Mucosa of descending colon (tissue), 3 donors: Measurements from ENCODE around the gene ZNF691. TPM values are rescaled to one million over a fixed set of nuclear protein-coding genes. Genes with fewer than 3 reads are reported as not detected.

Source experiments
- ATAC-seq: fragments of 200-7000 bp; cut with Tn5 transposase; one replicate; pipeline ENCODE4 v1.9.1; 2020; ENCODE audit warnings: mild to moderate bottlenecking, moderate library complexity
- DNase-seq, 3 donors: peaks; one replicate each; pipeline ENCODE4 v3.0.0-alpha.2; 2020
- H3K36me3 ChIP-seq: fragments of 200-600 bp; one replicate; pipeline ENCODE4 v1.8.0; 2021; ENCODE audit warnings: low read depth, mild to moderate bottlenecking
- H3K4me1 ChIP-seq: fragments of 200-600 bp; one replicate; pipeline ENCODE4 v1.8.0; 2021; ENCODE audit warnings: low read depth, mild to moderate bottlenecking
- H3K4me3 ChIP-seq: fragments of 200-600 bp; one replicate; pipeline ENCODE4 v1.8.0; 2021; ENCODE audit warnings: mild to moderate bottlenecking
- H3K9me3 ChIP-seq: fragments of 200-600 bp; one replicate; pipeline ENCODE4 v1.8.0; 2021; ENCODE audit warnings: mild to moderate bottlenecking
- intact Hi-C, 2 donors: fragments of 100-400 bp; cut with DNase I in 1 of 2; cut with micrococcal nuclease in 1 of 2; formaldehyde crosslinking; loops; one replicate each; pipeline versions ENCODE4 v1.11.0 to v1.11.1; 2022; cut with DNase I, micrococcal nuclease
- long read RNA-seq, 2 donors: library from polyadenylated mRNA; unstranded; transcript quantifications; one replicate each; pipeline ENCODE4 v2.0.0, GENCODE V29; 2019 to 2021
- total RNA-seq, 3 donors: library from RNA; stranded (reverse); fragmentation: NEBNext Ultra II Directional in 2 of 3; extraction: Animal tissue kit (Norgen Biotek cat#: 25700) in 2 of 3; gene quantifications; one replicate each; pipeline versions ENCODE4 v1.2.1 to v1.2.4, GENCODE V29; 2021 to 2023
- TF ChIP-seq, protein P1 (sequence below): fragments of 200-600 bp; IDR thresholded peaks from one replicate; pipeline ENCODE4 v1.8.0; 2022; ENCODE audit warnings: antibody characterized with exemption, mild to moderate bottlenecking
- donor health status: DM: no; HTN: no; CAD: no; lungs with moderate emphysema.
- donor health status: DM: no; HTN: no; CAD: no.
- donor health status: DM: no; HTN: yes; CAD: no.

ZNF691 gene, protein sequence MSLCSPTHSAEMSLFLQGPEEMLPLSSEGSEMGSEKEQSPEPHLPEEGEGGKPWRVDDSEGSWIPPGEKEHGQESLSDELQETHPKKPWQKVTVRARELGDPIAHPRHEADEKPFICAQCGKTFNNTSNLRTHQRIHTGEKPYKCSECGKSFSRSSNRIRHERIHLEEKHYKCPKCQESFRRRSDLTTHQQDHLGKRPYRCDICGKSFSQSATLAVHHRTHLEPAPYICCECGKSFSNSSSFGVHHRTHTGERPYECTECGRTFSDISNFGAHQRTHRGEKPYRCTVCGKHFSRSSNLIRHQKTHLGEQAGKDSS
- 10 to 100 TPM in 1 of 3 donors, 1 to 10 TPM in 2; 5.9 to 10.8 (median 5.9) TPM for total RNA-seq
- long read RNA-seq, donor 1, transcript ZNF691-206 (2 exons, 1,577 nt), result major isoform, 7 of 15 reads
- long read RNA-seq, donor 1, partial matches to known transcripts, result 1 of 15 reads
- long read RNA-seq, donor 1, other reads (novel, unspliced or antisense), result 0 of 15 reads
- long read RNA-seq, donor 2, partial matches to known transcripts, result 0 of 7 reads
- long read RNA-seq, donor 2, other reads (novel, unspliced or antisense), result 1 of 7 reads

DNA sequence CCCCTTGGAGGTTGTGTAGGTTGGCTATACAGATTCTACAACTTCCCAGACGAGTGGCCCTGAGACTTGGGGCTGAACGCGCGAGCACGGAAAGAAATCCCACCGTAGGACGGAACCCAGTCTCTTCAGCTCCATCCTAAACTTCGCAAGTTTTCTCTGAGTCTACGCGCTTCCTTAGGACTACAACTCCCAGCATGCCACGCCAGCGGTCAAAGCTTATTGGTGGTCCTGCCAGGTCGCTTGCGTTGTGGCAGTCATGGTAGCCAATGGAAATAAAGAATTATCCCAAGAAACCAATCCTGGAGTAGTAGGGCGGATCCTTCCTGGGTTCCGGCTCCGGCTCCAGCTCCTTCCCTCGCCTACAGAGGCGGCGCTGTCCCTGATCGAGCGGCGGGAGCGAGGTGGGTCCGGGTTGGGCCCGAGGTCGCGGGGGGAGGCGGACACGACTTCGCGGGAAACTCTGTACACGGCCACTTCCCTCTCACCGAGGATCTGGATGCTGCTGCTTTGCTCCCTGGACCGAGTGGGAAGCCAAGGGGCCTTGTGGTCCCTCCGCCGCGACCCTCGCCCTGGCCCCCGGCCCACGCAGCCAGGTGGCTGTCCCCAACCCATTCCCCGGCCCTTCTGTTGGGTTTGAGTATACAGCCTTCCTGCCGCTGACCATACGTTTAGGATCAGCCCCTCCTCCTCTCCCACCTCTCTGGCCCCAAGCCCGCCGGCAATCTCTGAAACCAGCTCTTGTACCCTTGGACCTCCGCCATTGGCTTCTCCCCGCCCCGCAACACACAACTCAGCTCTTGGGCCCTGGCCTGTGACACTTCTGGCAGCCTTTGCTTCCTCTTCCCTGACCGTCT lies at the start of gene ZNF691:
TSS of gene ZNF691 (plus strand) at position 357 of the 854 bp plus-strand sequence. CDS start 3,046 bp downstream, outside the sequence.
- Histone ChIP-seq H3K4me1 (peaks cover 13% of the 10 kb centered on the region), H3K4me3 (peak within 1 kb of the TSS; percentile 94), H3K36me3 (no peaks in the 10 kb centered on the region), H3K9me3 (no peaks in the 10 kb centered on the region)
- intact Hi-C loops, result no loop called here
- DNase-seq (peak; percentile 89 to 95 (median 94)), ATAC-seq (peak; percentile 100)
- TF ChIP-seq, protein P1, sequence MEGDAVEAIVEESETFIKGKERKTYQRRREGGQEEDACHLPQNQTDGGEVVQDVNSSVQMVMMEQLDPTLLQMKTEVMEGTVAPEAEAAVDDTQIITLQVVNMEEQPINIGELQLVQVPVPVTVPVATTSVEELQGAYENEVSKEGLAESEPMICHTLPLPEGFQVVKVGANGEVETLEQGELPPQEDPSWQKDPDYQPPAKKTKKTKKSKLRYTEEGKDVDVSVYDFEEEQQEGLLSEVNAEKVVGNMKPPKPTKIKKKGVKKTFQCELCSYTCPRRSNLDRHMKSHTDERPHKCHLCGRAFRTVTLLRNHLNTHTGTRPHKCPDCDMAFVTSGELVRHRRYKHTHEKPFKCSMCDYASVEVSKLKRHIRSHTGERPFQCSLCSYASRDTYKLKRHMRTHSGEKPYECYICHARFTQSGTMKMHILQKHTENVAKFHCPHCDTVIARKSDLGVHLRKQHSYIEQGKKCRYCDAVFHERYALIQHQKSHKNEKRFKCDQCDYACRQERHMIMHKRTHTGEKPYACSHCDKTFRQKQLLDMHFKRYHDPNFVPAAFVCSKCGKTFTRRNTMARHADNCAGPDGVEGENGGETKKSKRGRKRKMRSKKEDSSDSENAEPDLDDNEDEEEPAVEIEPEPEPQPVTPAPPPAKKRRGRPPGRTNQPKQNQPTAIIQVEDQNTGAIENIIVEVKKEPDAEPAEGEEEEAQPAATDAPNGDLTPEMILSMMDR, result peak; percentile 39

- intact Hi-C loops, result no loop called here
- TF ChIP-seq, protein P1, result no peak
- ATAC-seq (no peak), DNase-seq (no peak)
- Histone ChIP-seq H3K4me1 (no peaks in the 10 kb centered on the region), H3K9me3 (no peaks in the 10 kb centered on the region), H3K36me3 (no peaks in the 10 kb centered on the region), H3K4me3 (no peak overlapping the region)
These were observed 49.0 kb upstream of the ZNF691 start for GRCh38 chr1:42797414-42797813.

GRCh38 chr1:42797979-42798378 lies 48.4 kb upstream of the ZNF691 start:
- Histone ChIP-seq H3K36me3 (no peaks in the 10 kb centered on the region), H3K4me1 (no peaks in the 10 kb centered on the region), H3K9me3 (no peaks in the 10 kb centered on the region), H3K4me3 (no peak overlapping the region)
- intact Hi-C loops, result no loop called here
- TF ChIP-seq, protein P1, result no peak
- DNase-seq, result no peak
- no peak for ATAC-seq

DNA sequence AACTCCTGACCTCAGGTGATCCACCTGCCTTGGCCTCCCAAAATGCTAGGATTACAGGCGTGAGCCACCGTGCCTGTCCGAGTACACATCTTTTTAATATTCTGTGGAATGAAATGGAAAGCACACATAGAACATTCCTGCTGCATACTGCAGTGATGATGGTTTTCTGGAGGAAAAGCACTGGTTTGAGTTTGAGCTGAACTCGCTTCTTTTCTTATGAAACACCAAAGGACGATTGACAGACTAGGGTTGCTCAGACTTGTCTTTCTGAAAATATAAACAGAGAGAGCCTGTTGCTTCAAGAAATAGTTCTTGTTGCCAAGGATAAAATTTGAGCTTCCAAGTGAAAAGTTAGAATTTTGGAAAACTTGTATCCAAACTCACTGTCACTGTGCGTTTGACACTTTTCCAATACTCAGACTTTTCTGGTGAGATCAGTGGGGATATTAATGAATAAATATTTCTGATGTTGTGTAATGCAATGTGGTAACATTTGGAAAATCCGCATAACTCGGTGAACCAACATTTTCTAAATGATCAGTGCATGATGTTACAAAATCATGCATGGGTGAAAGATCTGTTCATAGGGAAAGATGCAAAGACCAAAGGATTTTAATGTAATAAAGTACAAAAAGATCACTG lies 44.5 kb upstream of the ZNF691 start:
- intact Hi-C loops, result no loop called here
- Histone ChIP-seq H3K9me3 (peaks cover 3% of the 10 kb centered on the region), H3K4me1 (no peaks in the 10 kb centered on the region), H3K36me3 (no peaks in the 10 kb centered on the region), H3K4me3 (no peak overlapping the region)
- no peak for DNase-seq
- ATAC-seq, result no peak
- TF ChIP-seq, protein P1, result no peak

DNA sequence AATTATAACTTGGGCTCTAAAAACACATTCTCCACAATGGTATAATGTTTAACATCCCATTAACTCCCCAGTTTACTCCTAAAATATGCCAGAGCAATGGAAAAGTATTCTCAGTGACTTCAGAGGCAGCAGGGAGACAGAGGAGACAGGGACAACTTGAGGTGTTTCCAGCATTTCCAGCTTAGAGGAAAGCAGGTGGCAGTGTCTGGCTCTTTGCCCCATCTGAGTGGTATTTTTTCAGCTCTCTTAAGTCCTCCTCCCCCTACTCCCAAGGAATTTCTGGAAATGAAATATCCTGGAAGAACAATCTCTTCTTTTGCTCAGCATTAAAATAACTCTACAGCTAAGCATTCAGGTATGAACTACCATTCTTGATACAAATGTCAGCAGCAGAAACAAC lies 40.2 kb upstream of the ZNF691 start:
- no peaks in the 10 kb centered on the region for H3K36me3 ChIP-seq

More for the DNA sequence above, 40.2 kb upstream of the ZNF691 start:
- no peaks in the 10 kb centered on the region for H3K4me1 ChIP-seq
- DNase-seq (no peak), ATAC-seq (no peak)
- TF ChIP-seq, protein P1, result no peak
- H3K9me3 ChIP-seq, result peaks cover 3% of the 10 kb centered on the region
- intact Hi-C loops, result no loop called here
- no peak overlapping the region for H3K4me3 ChIP-seq
